ENCODE data around the gene CEP192. TPM values are rescaled to one million over a fixed set of nuclear protein-coding genes. Genes with fewer than 3 reads are reported as not detected.

The CEP192 gene
- total and polyA plus RNA-seq, 12 donors, result 4.9 to 35.6 (median 30.4) TPM

GRCh38 chr18:13108330-13108729 lies 117.2 kb downstream of the CEP192 start:
- DNase-seq (no peak), ATAC-seq (no peak)
- Histone ChIP-seq H3K27me3 (no peaks in the 10 kb centered on the region), H3K4me1 (peaks cover 0 to 13% (median 3%) of the 10 kb centered on the region in 9 donors), H3K4me3 (no peak overlapping the region), H3K27ac (no peak overlapping the region), H3K9me3 (no peaks in the 10 kb centered on the region), H3K36me3 (peaks cover 0 to 89% (median 48%) of the 10 kb centered on the region in 9 donors)
- TF ChIP-seq, protein P1, sequence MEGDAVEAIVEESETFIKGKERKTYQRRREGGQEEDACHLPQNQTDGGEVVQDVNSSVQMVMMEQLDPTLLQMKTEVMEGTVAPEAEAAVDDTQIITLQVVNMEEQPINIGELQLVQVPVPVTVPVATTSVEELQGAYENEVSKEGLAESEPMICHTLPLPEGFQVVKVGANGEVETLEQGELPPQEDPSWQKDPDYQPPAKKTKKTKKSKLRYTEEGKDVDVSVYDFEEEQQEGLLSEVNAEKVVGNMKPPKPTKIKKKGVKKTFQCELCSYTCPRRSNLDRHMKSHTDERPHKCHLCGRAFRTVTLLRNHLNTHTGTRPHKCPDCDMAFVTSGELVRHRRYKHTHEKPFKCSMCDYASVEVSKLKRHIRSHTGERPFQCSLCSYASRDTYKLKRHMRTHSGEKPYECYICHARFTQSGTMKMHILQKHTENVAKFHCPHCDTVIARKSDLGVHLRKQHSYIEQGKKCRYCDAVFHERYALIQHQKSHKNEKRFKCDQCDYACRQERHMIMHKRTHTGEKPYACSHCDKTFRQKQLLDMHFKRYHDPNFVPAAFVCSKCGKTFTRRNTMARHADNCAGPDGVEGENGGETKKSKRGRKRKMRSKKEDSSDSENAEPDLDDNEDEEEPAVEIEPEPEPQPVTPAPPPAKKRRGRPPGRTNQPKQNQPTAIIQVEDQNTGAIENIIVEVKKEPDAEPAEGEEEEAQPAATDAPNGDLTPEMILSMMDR (IDR thresholded peaks at IDR 0.05), result no peak
- intact Hi-C loops (cut with DNase I), result loop anchor here in 2 of 10 donors (10.0 kb wide), 1 partner anchor 104 kb away; no protein-coding TSS in a partner anchor
- 76 to 100% methylated on average over 2 of the region's 2 CpGs for WGBS, 2 donors

- ATAC-seq (peak in 6 of 8 donors; percentile 22 to 56 (median 34)), DNase-seq (no peak)
- Histone ChIP-seq H3K27ac (peak overlapping the region in 3 of 10 donors; percentile 1 to 33 (median 31)), H3K4me1 (peaks cover 0 to 13% (median 3%) of the 10 kb centered on the region in 9 donors), H3K4me3 (no peak overlapping the region), H3K9me3 (no peaks in the 10 kb centered on the region), H3K36me3 (peaks cover 0 to 89% (median 27%) of the 10 kb centered on the region in 9 donors), H3K27me3 (no peaks in the 10 kb centered on the region)
- intact Hi-C loops (cut with DNase I), result loop anchor here in 2 of 10 donors (10.0 kb wide), 2 partner anchors 46 to 514 kb away; no protein-coding TSS in a partner anchor
- 38 to 46% methylated on average over 3 of the region's 3 CpGs for WGBS, 2 donors
- TF ChIP-seq, protein P1 (IDR thresholded peaks at IDR 0.05), result no peak
These were observed 119.4 kb downstream of the CEP192 start for GRCh38 chr18:13110559-13110958.

DNA sequence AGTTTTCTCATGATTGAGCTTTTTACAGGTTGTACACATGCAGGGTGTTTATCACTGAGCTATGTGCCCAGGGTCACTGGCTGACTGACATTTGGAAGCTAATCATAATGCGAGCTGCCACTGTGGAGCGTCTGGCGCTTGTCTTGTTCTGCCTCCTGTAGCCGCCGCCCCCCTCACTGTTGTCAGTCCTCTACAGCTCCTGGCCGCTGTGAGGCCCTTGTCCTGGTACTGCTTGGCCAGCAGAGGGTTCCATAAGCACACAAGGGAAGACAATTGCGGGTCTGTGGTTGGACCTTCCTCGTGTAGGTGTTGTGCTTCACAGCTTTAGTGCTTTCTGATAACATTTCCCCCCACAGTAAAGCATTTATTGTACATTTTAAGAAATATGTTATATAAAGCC lies 121.8 kb downstream of the CEP192 start:
- ATAC-seq, result peak; percentile 93 to 100 (median 97)
- Histone ChIP-seq H3K36me3 (peaks cover 0 to 89% (median 17%) of the 10 kb centered on the region in 9 donors), H3K27ac (peak overlapping the region in 7 of 10 donors; percentile 11 to 66 (median 40)), H3K4me3 (no peak overlapping the region), H3K4me1 (peaks cover 0 to 13% (median 3%) of the 10 kb centered on the region in 9 donors), H3K27me3 (no peaks in the 10 kb centered on the region), H3K9me3 (no peaks in the 10 kb centered on the region)
- 31 to 32% methylated on average over 8 of the region's 8 CpGs for WGBS, 2 donors
- TF ChIP-seq, protein P1 (IDR thresholded peaks at IDR 0.05), result peak; percentile 30 to 73 (median 51)
- intact Hi-C loops (cut with DNase I), result loop anchor here in 3 of 10 donors (1.0 to 10.0 kb wide), 3 partner anchors 45 to 512 kb away; no protein-coding TSS in a partner anchor
- peak; percentile 77 to 80 for DNase-seq

DNA sequence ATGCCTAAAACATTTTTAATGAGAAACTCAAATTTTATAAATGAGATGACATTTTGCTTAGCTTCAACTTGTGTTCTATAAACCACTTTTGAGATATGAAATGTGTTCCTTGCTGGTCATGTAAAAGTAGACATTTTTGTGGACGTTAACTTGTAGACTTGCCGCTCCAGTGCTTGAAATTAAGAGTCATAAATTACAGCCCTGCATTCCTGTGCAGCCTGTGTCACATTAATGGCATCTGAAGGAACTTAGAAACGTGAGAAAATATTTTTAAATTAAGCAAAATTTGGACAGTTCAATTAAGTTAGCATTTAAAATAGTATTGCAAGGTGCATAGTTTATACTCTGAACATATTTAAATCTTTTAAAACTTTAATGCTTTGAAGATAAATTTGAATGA lies 129.1 kb downstream of the CEP192 start:
- H3K4me1 ChIP-seq, result peaks cover 0 to 11% (median 2%) of the 10 kb centered on the region in 9 donors
- intact Hi-C loops (cut with DNase I), result no loop called here
- TF ChIP-seq, protein P1 (IDR thresholded peaks at IDR 0.05), result no peak
- no peak overlapping the region for H3K4me3 ChIP-seq
- no peaks in the 10 kb centered on the region for H3K9me3 ChIP-seq
- 91 to 92% methylated on average over 3 of the region's 3 CpGs for WGBS, 2 donors
- DNase-seq (no peak), ATAC-seq (no peak)
- peaks cover 0 to 96% (median 18%) of the 10 kb centered on the region in 9 donors for H3K36me3 ChIP-seq
- no peaks in the 10 kb centered on the region for H3K27me3 ChIP-seq
- no peak overlapping the region for H3K27ac ChIP-seq

All from heart right ventricle (tissue), 16 donors.